IPS-20b (cell line): ENCODE results near the gene PDCL2.
"Not testable (repeated sequence)": the region's sequence is repeated elsewhere in the genome, so short reads cannot be mapped to it uniquely, and the experiment has no call there.

Experiments
- H3K27ac ChIP-seq: one replicate; pipeline ENCODE4 v1.5.1; 2013; ENCODE audit warnings: low read length
- H3K27me3 ChIP-seq: 2 replicates; pipeline ENCODE4 v1.6.1; 2013; ENCODE audit warnings: mild to moderate bottlenecking, low read length, inconsistent platforms; ENCODE audit not compliant: insufficient read depth
- H3K36me3 ChIP-seq: 2 replicates; pipeline ENCODE4 v1.6.1; 2013; ENCODE audit warnings: low read depth, mild to moderate bottlenecking, inconsistent platforms, low read length, moderate library complexity; ENCODE audit not compliant: insufficient read depth
- H3K4me1 ChIP-seq: 2 replicates; pipeline ENCODE4 v1.6.1; 2013; ENCODE audit warnings: mild to moderate bottlenecking, control low read depth, inconsistent platforms, low read length, moderate library complexity; ENCODE audit not compliant: insufficient read depth
- H3K4me3 ChIP-seq: 2 replicates; pipeline ENCODE4 v1.5.1; 2013; ENCODE audit warnings: mild to moderate bottlenecking, low read length, inconsistent platforms
- H3K9ac ChIP-seq: 2 replicates; pipeline ENCODE4 v1.6.1; 2013; ENCODE audit warnings: low read depth, mild to moderate bottlenecking, inconsistent platforms, low read length, moderate library complexity
- H3K9me3 ChIP-seq: 2 replicates; pipeline ENCODE4 v1.6.1; 2013; ENCODE audit warnings: mild to moderate bottlenecking, low read depth, low read length, inconsistent platforms; ENCODE audit not compliant: insufficient read depth

Gene PDCL2

GRCh38 chr4:55582773-55583172 lies 9.3 kb downstream of the PDCL2 start:
- peaks cover 15% of the 10 kb centered on the region; the same call in 1 of the 2 replicates for H3K9me3 ChIP-seq
- H3K36me3 ChIP-seq, H3K4me1 ChIP-seq, H3K4me3 ChIP-seq, H3K27me3 ChIP-seq, H3K27ac ChIP-seq, H3K9ac ChIP-seq: not testable (repeated sequence)

GRCh38 chr4:55578341-55579010 lies 13.6 kb downstream of the PDCL2 start:
- H3K36me3 ChIP-seq: peaks cover 4% of the 10 kb centered on the region; the same call in 1 of the 2 replicates
- no peak overlapping the region for H3K4me3 ChIP-seq
- H3K27me3 ChIP-seq: no peaks in the 10 kb centered on the region
- no peak overlapping the region for H3K27ac ChIP-seq
- H3K9me3 ChIP-seq: peaks cover 46% of the 10 kb centered on the region
- H3K4me1 ChIP-seq: no peaks in the 10 kb centered on the region
- no peak overlapping the region for H3K9ac ChIP-seq

DNA sequence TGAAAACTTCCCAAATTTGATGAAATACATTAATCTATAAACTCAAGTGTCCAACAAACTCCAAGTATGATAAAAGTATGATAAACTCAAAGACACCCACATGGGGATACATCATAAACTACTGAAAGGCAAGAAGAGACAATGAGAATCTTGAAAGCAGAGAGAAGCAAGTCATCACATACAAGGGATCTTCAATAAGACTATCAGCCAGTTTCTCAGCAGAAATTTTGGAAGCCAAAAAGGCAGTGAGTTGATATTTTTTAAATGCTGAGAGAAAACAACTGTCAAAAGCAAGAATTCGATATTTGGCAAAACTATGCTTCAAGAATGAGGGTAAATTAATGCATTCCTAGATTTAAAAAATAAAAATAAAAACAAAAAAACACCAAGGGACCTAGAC lies 16.5 kb downstream of the PDCL2 start:
- Histone ChIP-seq H3K27ac (no peak overlapping the region), H3K9ac (no peak overlapping the region), H3K9me3 (peaks cover 42% of the 10 kb centered on the region), H3K4me1 (no peaks in the 10 kb centered on the region), H3K27me3 (no peaks in the 10 kb centered on the region), H3K4me3 (no peak overlapping the region), H3K36me3 (peaks cover 4% of the 10 kb centered on the region; the same call in 1 of the 2 replicates)

- Histone ChIP-seq H3K27me3 (no peaks in the 10 kb centered on the region), H3K4me3 (no peak overlapping the region), H3K4me1 (no peaks in the 10 kb centered on the region), H3K36me3 (peaks cover 4% of the 10 kb centered on the region; the same call in 1 of the 2 replicates), H3K9me3 (peaks cover 42% of the 10 kb centered on the region), H3K27ac (no peak overlapping the region), H3K9ac (no peak overlapping the region)
Observed at GRCh38 chr4:55574252-55574651, 17.8 kb downstream of the PDCL2 start.

- Histone ChIP-seq H3K9me3 (peaks cover 28% of the 10 kb centered on the region), H3K9ac (no peak overlapping the region), H3K27ac (no peak overlapping the region), H3K27me3 (no peaks in the 10 kb centered on the region), H3K36me3 (peaks cover 4% of the 10 kb centered on the region; the same call in 1 of the 2 replicates), H3K4me3 (no peak overlapping the region), H3K4me1 (no peaks in the 10 kb centered on the region)
Observed at GRCh38 chr4:55571806-55572205, 20.2 kb downstream of the PDCL2 start.

GRCh38 chr4:55568905-55569504 lies 23.0 kb downstream of the PDCL2 start:
- H3K27me3 ChIP-seq: no peaks in the 10 kb centered on the region
- H3K27ac ChIP-seq: no peak overlapping the region
- H3K4me1 ChIP-seq: no peaks in the 10 kb centered on the region; the same call in 1 of the 2 replicates
- H3K4me3 ChIP-seq: no peak overlapping the region
- no peaks in the 10 kb centered on the region for H3K36me3 ChIP-seq
- no peak overlapping the region for H3K9ac ChIP-seq
- peaks cover 9% of the 10 kb centered on the region; the same call in 1 of the 2 replicates for H3K9me3 ChIP-seq

- Histone ChIP-seq H3K36me3 (no peaks in the 10 kb centered on the region), H3K27ac (no peak overlapping the region), H3K27me3 (no peaks in the 10 kb centered on the region), H3K9me3 (peaks cover 5% of the 10 kb centered on the region; the same call in 1 of the 2 replicates), H3K4me1 (peaks cover 6% of the 10 kb centered on the region; the same call in 1 of the 2 replicates), H3K9ac (no peak overlapping the region), H3K4me3 (no peak overlapping the region)
Observed at GRCh38 chr4:55561889-55562288, 30.2 kb downstream of the PDCL2 start.

GRCh38 chr4:55560096-55560495 lies 31.9 kb downstream of the PDCL2 start:
- H3K4me1 ChIP-seq: peaks cover 6% of the 10 kb centered on the region; the same call in 1 of the 2 replicates
- no peaks in the 10 kb centered on the region for H3K27me3 ChIP-seq
- no peak overlapping the region for H3K4me3 ChIP-seq
- H3K9ac ChIP-seq: no peak overlapping the region
- H3K36me3 ChIP-seq: no peaks in the 10 kb centered on the region
- H3K9me3 ChIP-seq: no peaks in the 10 kb centered on the region
- H3K27ac ChIP-seq: no peak overlapping the region

DNA sequence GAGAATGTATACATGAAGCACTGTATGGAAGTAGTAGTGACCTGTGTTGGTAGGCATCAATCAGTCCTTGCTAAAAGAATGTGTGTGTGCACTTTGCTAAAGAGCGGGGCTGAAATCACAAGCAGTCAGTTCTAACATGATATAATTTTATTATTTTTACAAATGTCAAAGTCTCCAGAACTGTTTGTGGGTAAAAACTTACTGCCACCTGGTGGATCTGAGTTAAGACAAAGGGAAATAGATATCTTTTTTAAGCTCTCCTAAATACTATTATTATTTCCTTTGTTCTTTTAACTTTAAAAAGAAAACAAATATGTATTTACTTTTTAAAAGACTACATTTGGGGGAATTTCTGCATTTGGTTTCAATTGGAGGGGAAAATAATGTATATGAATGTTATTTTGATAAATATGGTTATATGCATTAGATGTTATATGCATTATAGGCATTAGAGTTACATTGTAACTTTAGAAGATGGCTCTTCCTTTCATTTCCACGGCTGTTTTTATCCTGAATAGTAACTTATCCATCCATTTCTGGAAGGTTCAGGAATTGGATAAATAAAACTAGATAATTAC lies 37.5 kb downstream of the PDCL2 start:
- Histone ChIP-seq H3K4me1 (peaks cover 9% of the 10 kb centered on the region; the same call in 1 of the 2 replicates), H3K9ac (no peak overlapping the region), H3K27me3 (no peaks in the 10 kb centered on the region), H3K9me3 (no peaks in the 10 kb centered on the region), H3K36me3 (no peaks in the 10 kb centered on the region), H3K4me3 (no peak overlapping the region), H3K27ac (no peak overlapping the region)

DNA sequence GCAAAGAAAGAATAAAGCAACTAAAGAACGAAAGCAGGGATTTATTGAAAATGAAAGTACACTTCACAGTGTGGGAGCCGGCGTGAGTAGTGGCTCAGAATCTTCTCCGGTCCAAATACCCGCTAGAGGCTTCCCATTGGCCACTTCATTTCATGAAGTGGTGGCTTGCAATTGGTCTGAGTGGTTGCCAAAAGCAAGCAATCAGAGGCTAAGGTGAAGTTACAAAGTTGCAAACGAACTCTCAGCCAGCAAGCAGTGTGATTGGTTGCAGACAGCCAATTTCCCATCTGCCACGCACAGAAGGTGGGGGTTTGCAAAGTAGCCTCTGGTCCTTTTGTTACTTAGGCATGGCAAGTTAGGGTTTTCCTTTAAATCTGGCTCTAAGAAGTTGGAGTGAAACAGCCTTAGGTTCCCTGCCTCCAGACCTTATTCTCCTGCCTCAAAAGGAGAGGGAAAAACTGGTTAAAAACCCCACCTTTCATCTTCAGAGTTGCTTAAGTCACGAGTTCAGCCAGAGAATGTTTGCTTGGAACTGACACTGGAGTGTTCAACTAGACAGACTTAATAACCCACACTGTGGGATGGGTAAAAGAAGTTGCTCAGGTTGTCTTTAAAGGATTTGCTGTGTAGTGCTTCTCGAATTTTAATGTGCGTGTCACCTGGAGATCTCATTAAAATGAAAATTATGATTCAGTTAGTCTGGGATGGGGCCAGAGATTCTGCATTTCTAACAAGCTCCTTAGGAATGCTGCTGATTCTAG lies 38.4 kb downstream of the PDCL2 start:
- H3K9me3 ChIP-seq: no peaks in the 10 kb centered on the region
- peak overlapping the region; percentile 20; the same call in 1 of the 2 replicates for H3K9ac ChIP-seq
- H3K4me1 ChIP-seq: peaks cover 9% of the 10 kb centered on the region; the same call in 1 of the 2 replicates
- peak overlapping the region; percentile 17; the same call in 1 of the 2 replicates for H3K4me3 ChIP-seq
- H3K27ac ChIP-seq: peak overlapping the region; percentile 61
- H3K36me3 ChIP-seq: no peaks in the 10 kb centered on the region
- no peaks in the 10 kb centered on the region for H3K27me3 ChIP-seq

DNA sequence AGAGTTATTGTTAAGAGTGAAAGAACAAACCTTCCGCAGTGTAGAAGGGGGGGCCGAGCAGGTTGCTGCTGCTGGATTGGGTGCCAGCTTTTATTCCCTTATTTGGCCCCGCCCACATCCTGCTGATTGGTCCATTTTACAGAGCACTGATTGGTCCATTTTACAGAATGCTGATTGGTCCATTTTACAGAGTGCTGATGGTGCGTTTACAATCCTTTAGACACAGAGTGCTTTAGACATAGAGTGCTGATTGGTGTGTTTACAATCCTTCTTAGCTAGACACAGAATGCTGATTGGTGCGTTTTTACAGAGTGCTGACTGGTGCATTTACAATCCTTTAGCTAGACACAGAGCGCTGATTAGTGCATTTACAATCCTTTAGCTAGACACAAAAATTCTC lies 40.1 kb downstream of the PDCL2 start:
- not testable (repeated sequence) for H3K4me3 ChIP-seq, H3K27ac ChIP-seq, H3K36me3 ChIP-seq, H3K9ac ChIP-seq, H3K9me3 ChIP-seq, H3K27me3 ChIP-seq
- peaks cover 15% of the 10 kb centered on the region; the same call in 1 of the 2 replicates for H3K4me1 ChIP-seq
